Mesenchymal stem cell (in vitro differentiated cells and primary cell): ENCODE results near the gene TMEM147.

Source experiments
- DNase-seq: peaks from one replicate; pipeline ENCODE4 v3.0.0-alpha.2; 2013
- H2AFZ ChIP-seq: one replicate; pipeline ENCODE4 v1.6.1; 2013; ENCODE audit warnings: low read depth, mild to moderate bottlenecking, control low read depth, inconsistent platforms, low read length, moderate library complexity
- H2AK5ac ChIP-seq: 2 replicates; pipeline ENCODE4 v1.6.1; 2013; ENCODE audit warnings: low read length, moderate library complexity, mild to moderate bottlenecking, inconsistent platforms; ENCODE audit not compliant: severe bottlenecking
- H2BK120ac ChIP-seq: one replicate; pipeline ENCODE4 v1.6.1; 2013; ENCODE audit warnings: low read depth, mild to moderate bottlenecking, inconsistent platforms, low read length, moderate library complexity
- H2BK12ac ChIP-seq, 2 experiments: one replicate each; pipeline ENCODE4 v1.6.1; 2013; ENCODE audit warnings: inconsistent platforms in 2 of 2, low read length in 2 of 2, mild to moderate bottlenecking in 2 of 2, moderate library complexity in 2 of 2, control low read depth in 1 of 2
- H2BK15ac ChIP-seq: one replicate; pipeline ENCODE4 v1.6.1; 2013; ENCODE audit warnings: mild to moderate bottlenecking, low read depth, inconsistent platforms; ENCODE audit not compliant: poor library complexity, severe bottlenecking
- H2BK5ac ChIP-seq: 2 replicates; pipeline ENCODE4 v1.6.1; 2013; ENCODE audit warnings: low read depth, mild to moderate bottlenecking, low read length, control low read depth, inconsistent platforms; ENCODE audit not compliant: poor library complexity, severe bottlenecking
- H3K14ac ChIP-seq, 2 experiments: one replicate each; pipeline ENCODE4 v1.6.1; 2013; ENCODE audit warnings: inconsistent platforms in 2 of 2, low read length in 2 of 2, control low read depth in 1 of 2, mild to moderate bottlenecking in 1 of 2, moderate library complexity in 1 of 2
- H3K18ac ChIP-seq, 2 experiments: one replicate each; pipeline ENCODE4 v1.6.1; 2013; ENCODE audit warnings: inconsistent platforms in 2 of 2, low read length in 2 of 2, control low read depth in 1 of 2, low read depth in 1 of 2, mild to moderate bottlenecking in 1 of 2
- H3K23ac ChIP-seq, 2 experiments: one replicate each; pipeline ENCODE4 v1.6.1; 2013; ENCODE audit warnings: inconsistent platforms in 2 of 2, low read length in 2 of 2, mild to moderate bottlenecking in 2 of 2, moderate library complexity in 2 of 2, control low read depth in 1 of 2
- H3K27ac ChIP-seq: 2 replicates; pipeline ENCODE4 v1.5.1; 2013; ENCODE audit warnings: mild to moderate bottlenecking, moderate library complexity, low read length, control low read depth, inconsistent platforms; ENCODE audit not compliant: poor library complexity, severe bottlenecking
- H3K27me3 ChIP-seq, 2 experiments: 2 replicates each; pipeline versions ENCODE4 v1.6.1 to v1.7.0; 2013; ENCODE audit warnings: low read length in 2 of 2, mild to moderate bottlenecking in 2 of 2, moderate library complexity in 2 of 2, control low read depth in 1 of 2, inconsistent platforms in 1 of 2; ENCODE audit not compliant: control insufficient read depth in 1 of 2, insufficient read depth in 1 of 2
- H3K36me3 ChIP-seq, 2 experiments: 2 replicates each; pipeline versions ENCODE4 v1.6.1 to v1.7.0; 2013; ENCODE audit warnings: low read length in 2 of 2, control low read depth in 1 of 2, inconsistent platforms in 1 of 2, low read depth in 1 of 2, mild to moderate bottlenecking in 1 of 2; ENCODE audit not compliant: insufficient read depth in 2 of 2, control insufficient read depth in 1 of 2
- H3K4ac ChIP-seq, 2 experiments: one replicate each; pipeline ENCODE4 v1.6.1; 2013; ENCODE audit warnings: inconsistent platforms in 2 of 2, low read length in 2 of 2, mild to moderate bottlenecking in 2 of 2, moderate library complexity in 2 of 2, control low read depth in 1 of 2, low read depth in 1 of 2
- H3K4me1 ChIP-seq: 2 replicates; pipeline ENCODE4 v1.6.1; 2013; ENCODE audit warnings: low read depth, low read length, control low read depth; ENCODE audit not compliant: control insufficient read depth, insufficient read depth
- H3K4me2 ChIP-seq: 2 replicates; pipeline ENCODE4 v1.6.1; 2013; ENCODE audit warnings: low read length, mild to moderate bottlenecking, inconsistent platforms; ENCODE audit not compliant: poor library complexity, severe bottlenecking
- H3K4me3 ChIP-seq, 2 experiments: 2 replicates each; pipeline versions ENCODE4 v1.5.1 to v1.7.0; 2013; ENCODE audit warnings: low read length in 2 of 2, mild to moderate bottlenecking in 2 of 2, control low read depth in 1 of 2, low read depth in 1 of 2; ENCODE audit not compliant: insufficient read depth in 1 of 2
- H3K79me1 ChIP-seq: replicated peaks from 2 replicates; pipeline ENCODE4 v1.6.1; 2013; ENCODE audit warnings: mild to moderate bottlenecking, control low read depth, low read length, inconsistent platforms; ENCODE audit not compliant: poor library complexity, severe bottlenecking
- H3K9ac ChIP-seq: 2 replicates; pipeline ENCODE4 v1.7.0; 2013; ENCODE audit warnings: mild to moderate bottlenecking, low read length, moderate library complexity
- H3K9me3 ChIP-seq: 2 replicates; pipeline ENCODE4 v1.7.0; 2013; ENCODE audit warnings: mild to moderate bottlenecking, low read length; ENCODE audit not compliant: control insufficient read depth
- H4K8ac ChIP-seq: one replicate; pipeline ENCODE4 v1.6.1; 2013; ENCODE audit warnings: inconsistent platforms, mild to moderate bottlenecking, low read length, moderate library complexity
- H4K91ac ChIP-seq: one replicate; pipeline ENCODE4 v1.6.1; 2013; ENCODE audit warnings: mild to moderate bottlenecking, low read length, inconsistent platforms
- WGBS: methylation state at CpG from one replicate; pipeline ENCODE4 v1.1.7; 2013; ENCODE audit warnings: mixed read lengths; 5-methylcytosine and 5-hydroxymethylcytosine counted together

TMEM147 gene

DNA sequence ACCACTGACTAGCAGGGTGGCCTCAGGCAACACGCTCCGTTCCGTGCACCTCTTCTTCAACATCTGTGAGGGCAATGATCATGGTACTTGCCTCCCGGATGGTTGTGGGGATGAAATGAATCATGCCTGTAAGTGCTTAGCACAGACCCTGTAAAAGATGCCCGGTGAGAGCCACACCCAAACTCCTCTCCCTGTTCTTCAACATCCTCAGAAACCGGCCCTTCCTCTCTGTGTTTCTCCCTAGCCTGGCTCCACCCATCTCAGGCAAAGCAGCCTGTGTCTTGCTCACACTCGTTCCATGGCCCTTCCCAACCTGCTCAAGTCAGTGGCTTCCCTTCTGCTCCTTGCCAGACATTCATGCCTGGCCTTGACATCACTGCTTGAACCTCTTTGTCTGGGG is 26.1 kb upstream of the TMEM147 start:
- no peaks in the 10 kb centered on the region for H3K36me3 ChIP-seq
- H4K8ac ChIP-seq: no peak overlapping the region
- WGBS: 68% methylated on average over 7 of the region's 7 CpGs
- H3K27ac ChIP-seq: no peak overlapping the region
- H2BK120ac ChIP-seq: no peak overlapping the region
- H3K9me3 ChIP-seq: no peaks in the 10 kb centered on the region
- H3K79me1 ChIP-seq: no peaks in the 10 kb centered on the region
- peaks cover 5% of the 10 kb centered on the region for H3K4me1 ChIP-seq
- H2AK5ac ChIP-seq: no peak overlapping the region
- peak overlapping the region; percentile 6 for H4K91ac ChIP-seq
- no peak overlapping the region for H3K18ac ChIP-seq
- no peak overlapping the region for H2AFZ ChIP-seq
- H3K4me3 ChIP-seq: no peak overlapping the region
- DNase-seq: no peak
- peak overlapping the region; percentile 82 for H2BK15ac ChIP-seq
- peak overlapping the region in 1 of 2 experiments; percentile 53 for H3K14ac ChIP-seq
- no peak overlapping the region for H3K9ac ChIP-seq
- H3K23ac ChIP-seq: no peak overlapping the region
- H3K4ac ChIP-seq: no peak overlapping the region
- no peak overlapping the region for H3K4me2 ChIP-seq
- H3K27me3 ChIP-seq: peaks cover 0 to 6% of the 10 kb centered on the region in 2 experiments
- H2BK12ac ChIP-seq: peak overlapping the region; percentile 6 to 97
- no peak overlapping the region for H2BK5ac ChIP-seq

DNA sequence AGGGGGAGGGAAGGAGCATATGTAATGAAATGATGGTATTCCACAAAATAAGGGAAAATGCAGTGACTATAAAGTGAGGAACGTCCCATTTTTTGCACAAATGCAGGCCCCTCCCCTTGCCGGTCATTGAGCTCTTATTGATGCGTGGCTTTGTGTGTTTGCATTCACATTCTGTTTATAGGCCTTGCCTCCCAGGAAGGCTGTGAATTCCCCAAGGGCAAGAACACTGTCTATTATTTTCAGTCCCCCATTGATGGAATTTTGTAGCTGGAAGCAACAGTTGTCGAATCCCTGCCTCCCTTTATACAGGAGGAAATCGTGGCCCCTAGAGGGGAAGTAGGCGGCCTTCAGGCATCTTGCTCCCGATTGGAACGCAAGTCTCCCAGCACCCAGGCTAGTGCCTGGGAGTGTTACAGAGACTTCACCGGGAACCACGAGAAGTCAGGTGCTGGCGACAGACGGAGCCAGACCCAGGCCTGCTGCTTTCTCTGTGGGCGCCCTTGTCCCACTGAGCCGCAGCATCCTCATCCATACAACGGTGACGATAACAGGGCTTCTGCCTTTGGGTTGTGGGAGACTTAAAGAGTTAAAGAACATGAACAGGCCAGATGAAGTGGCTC is 24.2 kb upstream of the TMEM147 start:
- Histone ChIP-seq H2BK15ac (no peak overlapping the region), H2AK5ac (no peak overlapping the region), H4K8ac (no peak overlapping the region), H2BK12ac (no peak overlapping the region), H2AFZ (no peak overlapping the region), H3K14ac (no peak overlapping the region), H3K18ac (no peak overlapping the region), H3K9me3 (no peaks in the 10 kb centered on the region), H3K23ac (no peak overlapping the region), H3K27me3 (peaks cover 7 to 17% of the 10 kb centered on the region in 2 experiments), H3K9ac (no peak overlapping the region), H3K4me2 (no peak overlapping the region), H2BK120ac (no peak overlapping the region), H4K91ac (peak overlapping the region; percentile 34), H3K4ac (no peak overlapping the region), H2BK5ac (no peak overlapping the region), H3K36me3 (no peaks in the 10 kb centered on the region), H3K79me1 (no peaks in the 10 kb centered on the region), H3K27ac (no peak overlapping the region), H3K4me3 (no peak overlapping the region), H3K4me1 (peaks cover 4% of the 10 kb centered on the region)
- WGBS: 79% methylated on average over 16 of the region's 16 CpGs
- DNase-seq: no peak

DNA sequence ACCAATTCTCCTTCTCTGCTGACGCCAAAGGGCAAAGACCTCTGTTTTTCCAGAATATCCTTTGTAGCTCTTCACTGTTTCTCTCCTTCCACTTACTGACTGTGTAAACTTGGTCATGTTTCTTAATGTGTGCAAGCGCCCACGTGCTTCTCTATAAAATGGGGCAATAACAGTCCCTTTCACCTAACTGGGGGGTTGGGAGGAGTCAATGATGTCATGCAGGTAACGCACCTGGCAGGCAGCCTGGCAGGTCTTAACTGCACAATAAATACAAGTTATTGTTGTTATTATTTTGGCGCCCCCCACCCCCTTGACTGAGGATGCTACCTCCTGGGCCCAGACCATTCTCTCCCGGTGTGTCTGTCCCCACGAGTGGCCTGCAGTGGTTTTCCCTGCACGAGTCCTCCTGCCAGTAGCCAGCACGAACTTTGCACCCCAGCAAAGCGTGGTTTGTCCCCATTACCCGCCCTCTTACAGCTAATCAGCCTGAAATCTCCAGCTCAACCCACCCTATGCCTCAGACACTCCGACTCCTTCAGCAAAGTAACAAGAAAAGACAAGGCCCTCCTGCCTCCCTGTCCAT is 22.6 kb upstream of the TMEM147 start:
- Histone ChIP-seq H2AFZ (no peak overlapping the region), H3K4ac (no peak overlapping the region), H2BK5ac (no peak overlapping the region), H3K14ac (no peak overlapping the region), H2BK15ac (no peak overlapping the region), H3K4me2 (no peak overlapping the region), H3K79me1 (no peaks in the 10 kb centered on the region), H2AK5ac (no peak overlapping the region), H2BK120ac (no peak overlapping the region), H3K27me3 (peaks cover 7 to 18% of the 10 kb centered on the region in 2 experiments), H4K91ac (no peak overlapping the region), H3K23ac (no peak overlapping the region), H3K9me3 (no peaks in the 10 kb centered on the region), H2BK12ac (no peak overlapping the region), H3K9ac (no peak overlapping the region), H3K4me3 (no peak overlapping the region), H4K8ac (no peak overlapping the region), H3K18ac (no peak overlapping the region), H3K36me3 (no peaks in the 10 kb centered on the region), H3K27ac (no peak overlapping the region), H3K4me1 (peaks cover 4% of the 10 kb centered on the region)
- 75% methylated on average over 12 of the region's 12 CpGs for WGBS
- no peak for DNase-seq

DNA sequence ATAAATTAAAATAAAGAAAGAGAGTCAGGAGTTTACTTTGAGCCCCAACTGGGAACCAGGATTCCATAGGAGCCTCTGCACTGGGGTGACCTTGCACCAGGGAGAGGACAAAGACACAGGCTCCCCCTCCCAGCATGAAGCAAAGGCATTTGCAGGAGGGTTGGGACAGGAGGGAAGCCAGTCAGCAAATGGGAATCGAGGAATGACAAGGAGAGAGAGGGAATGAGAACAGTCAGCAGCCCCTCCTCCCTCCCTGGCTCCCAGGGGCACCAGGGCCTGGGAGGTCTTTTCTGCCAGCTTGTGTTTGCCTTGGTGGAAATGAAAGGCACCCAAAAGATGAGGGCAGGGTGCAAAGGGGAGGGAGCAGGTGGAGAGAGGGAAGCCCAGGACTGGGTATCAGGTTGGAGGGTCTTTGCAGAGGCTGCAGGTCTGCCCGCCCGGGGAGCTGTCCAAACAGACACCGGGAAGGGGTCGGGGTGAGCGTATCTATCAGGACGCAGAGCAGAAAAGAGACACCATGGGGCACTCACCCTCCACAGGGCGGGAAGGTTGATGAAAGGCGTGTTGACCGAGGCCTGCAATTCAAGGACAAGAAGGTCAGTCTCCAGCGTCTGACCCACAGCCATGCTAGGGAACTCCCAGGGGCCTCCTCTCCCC is 21.1 kb upstream of the TMEM147 start:
- DNase-seq: no peak
- Histone ChIP-seq H2BK120ac (no peak overlapping the region), H3K9ac (no peak overlapping the region), H3K4me2 (no peak overlapping the region), H2BK5ac (no peak overlapping the region), H3K4me1 (no peaks in the 10 kb centered on the region), H2BK12ac (no peak overlapping the region), H3K9me3 (no peaks in the 10 kb centered on the region), H3K23ac (no peak overlapping the region), H3K36me3 (no peaks in the 10 kb centered on the region), H3K27me3 (peaks cover 7 to 18% of the 10 kb centered on the region in 2 experiments), H2AK5ac (no peak overlapping the region), H4K8ac (no peak overlapping the region), H3K14ac (no peak overlapping the region), H3K27ac (no peak overlapping the region), H2BK15ac (no peak overlapping the region), H2AFZ (no peak overlapping the region), H3K18ac (no peak overlapping the region), H3K4ac (no peak overlapping the region), H3K79me1 (no peaks in the 10 kb centered on the region), H3K4me3 (no peak overlapping the region), H4K91ac (no peak overlapping the region)
- 21% methylated on average over 11 of the region's 11 CpGs for WGBS
